ENCODE results near the gene OGDHL. TPM values are rescaled to one million over a fixed set of nuclear protein-coding genes. Genes with fewer than 3 reads are reported as not detected.

The OGDHL gene
- total and polyA plus RNA-seq, 9 of the 15 experiments (the other 6 are each of a cell fraction or from before 2014, with no cell fraction given): 0.01 to 1.8 (median 0.91) TPM

DNA sequence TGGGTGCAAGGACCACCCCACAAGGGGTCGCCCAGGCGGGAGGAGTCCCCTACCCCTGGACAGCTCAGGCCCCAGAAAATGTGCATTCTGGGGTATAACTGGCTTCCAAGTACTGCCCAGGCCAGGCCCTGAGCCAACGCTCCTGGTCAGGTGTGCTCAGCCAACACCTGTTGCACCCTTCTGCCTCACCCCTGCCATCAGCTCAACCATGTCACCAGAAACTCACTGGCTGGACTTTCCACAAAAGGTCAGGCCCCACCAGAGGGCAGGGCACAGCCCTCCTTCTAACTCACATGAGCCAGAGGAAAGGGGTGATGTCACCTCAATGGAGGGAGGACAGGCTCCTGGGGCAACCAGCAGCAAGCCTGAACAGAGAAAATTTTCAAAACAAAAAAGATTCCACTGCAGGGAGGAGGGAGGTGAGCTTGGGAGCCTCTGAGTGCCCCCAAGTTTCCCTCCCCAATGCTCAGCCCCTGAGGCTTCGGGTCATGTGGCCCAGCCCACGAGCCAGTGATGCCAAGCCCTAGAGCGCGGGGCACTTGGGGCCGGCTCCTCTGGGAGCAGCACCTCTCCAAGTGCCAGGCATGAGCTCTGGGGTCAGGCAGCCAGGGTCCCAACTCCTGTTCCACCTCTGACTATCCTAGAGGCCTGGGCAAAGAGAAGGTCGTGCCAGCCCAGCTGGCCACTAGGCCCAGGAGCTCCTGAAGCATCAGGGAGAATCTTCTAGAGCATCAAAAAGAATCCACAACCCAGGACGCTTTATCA is 2.2 kb downstream of the OGDHL start:
- in situ Hi-C loops (cut with MboI) (no loop called here), intact Hi-C loops (cut with micrococcal nuclease) (no loop called here)
- Histone ChIP-seq H3K9me1 (ENCODE audit: control insufficient read depth, insufficient read depth, low read length) (peaks cover 5% of the 10 kb centered on the region), H3K36me3 (ENCODE audit: control insufficient read depth, insufficient read depth, low read length) (no peaks in the 10 kb centered on the region), H2AFZ (ENCODE audit: low read depth, low read length) (no peak overlapping the region), H4K20me1 (replicated peaks; ENCODE audit: control insufficient read depth, insufficient read depth, low read length) (0 out of 2 replicates have a peak, but pooled peaks cover 19% of the 10 kb centered on the region), H3K4me2 (ENCODE audit: insufficient read depth, low read length) (no peak overlapping the region), H3K79me2 (ENCODE audit: control insufficient read depth, insufficient read depth, low read length) (no peaks in the 10 kb centered on the region), H3K27ac (ENCODE audit: extremely low read depth, low read depth, low read length) (no peak overlapping the region), H3K27me3 (ENCODE audit: control insufficient read depth in 2 of 2, insufficient read depth in 2 of 2, low read length in 2 of 2) (peaks cover 2 to 14% of the 10 kb centered on the region in 2 experiments; a peak in 3 of 5 replicates), H3K4me3 (no peak overlapping the region), H3K9ac (ENCODE audit: insufficient read depth in 1 of 2, low read depth in 2 of 2, low read length in 2 of 2) (no peak overlapping the region), H3K4me1 (replicated peaks in 1 of 2; ENCODE audit: control insufficient read depth in 2 of 2, insufficient read depth in 2 of 2, low read length in 2 of 2) (peaks cover 0 to 12% of the 10 kb centered on the region in 2 experiments; a peak in 2 of 5 replicates), H3K9me3 (replicated peaks; ENCODE audit: control insufficient read depth, insufficient read depth, low read depth, low read length) (no peaks in the 10 kb centered on the region)
- TF ChIP-seq ZNF407 (IDR thresholded peaks at IDR 0.05; ENCODE audit: low read depth) (no peak), ZSCAN32 (CRISPR knock-in tag; IDR thresholded peaks at IDR 0.05) (no peak), EZH2 (IDR thresholded peaks at IDR 0.05; ENCODE audit: borderline replicate concordance, low read depth, low read length) (no peak), RBM25 (IDR thresholded peaks at IDR 0.05; ENCODE audit: low read depth, low read length, severe bottlenecking) (no peak)
- CTCF ChIA-PET (ENCODE audit: low intra/inter-chr PET ratio): no interaction called here
- POLR2A ChIA-PET: interaction anchor here (0.6 to 1.0 kb wide), 3 partner anchors 52 to 1183 kb away, joined by 3 to 4 read pairs (median 3); no protein-coding TSS in a partner anchor
- FAIRE-seq (no peak), ATAC-seq (no peak), DNase-seq (ENCODE audit: extremely low read depth in 1 of 4, low spot score in 3 of 4) (no peak)
- WGBS (ENCODE audit: insufficient coverage, low coverage, missing lambda C conversion rate): 28% methylated on average over 10 of the region's 10 CpGs
- no TSS peak for BruUV-seq (replicated peaks)

Measured in K562 (cell line).